Breast epithelium (tissue), 4 donors: Measurements from ENCODE around the gene GRK5. TPM values are rescaled to one million over a fixed set of nuclear protein-coding genes. Genes with fewer than 3 reads are reported as not detected.

Source experiments
- DNase-seq, 2 donors: peaks; one replicate each; pipeline ENCODE4 v3.0.0-alpha.2; 2019; ENCODE audit warnings: low spot score in 2 of 2
- H3K27ac ChIP-seq, 2 donors: fragments of 200-600 bp; sonication (generic) in 1 of 2; one replicate each; pipeline ENCODE4 v1.5.1; 2016 to 2019; ENCODE audit warnings: mild to moderate bottlenecking in 1 of 2
- H3K27me3 ChIP-seq, 2 donors: fragments of 200-600 bp; sonication (generic) in 1 of 2; one replicate each; pipeline versions ENCODE4 v1.5.1 to v1.6.0; 2017 to 2019; ENCODE audit warnings: control low read depth in 1 of 2, mild to moderate bottlenecking in 1 of 2
- H3K36me3 ChIP-seq: fragments of 200-600 bp; one replicate; pipeline ENCODE4 v1.5.1; 2019
- H3K4me1 ChIP-seq, 2 donors: fragments of 200-600 bp; sonication (generic); one replicate each; pipeline ENCODE4 v1.5.1; 2016 to 2019; ENCODE audit warnings: control low read depth in 1 of 2
- H3K4me3 ChIP-seq, 3 donors: fragments of 200-600 bp; sonication (generic); 1 replicate in 2 of 3; 2 replicates in 1 of 3; pipeline ENCODE4 v1.5.1; 2016 to 2019; ENCODE audit warnings: mild to moderate bottlenecking in 3 of 3, moderate library complexity in 2 of 3
- H3K9me3 ChIP-seq, 2 donors: fragments of 200-600 bp; sonication (generic) in 1 of 2; one replicate each; pipeline ENCODE4 v1.5.1; 2016 to 2019; ENCODE audit warnings: control low read depth in 1 of 2
- POLR2A ChIP-seq: fragments of 450-650 bp; IDR thresholded peaks from one replicate; pipeline ENCODE4 v1.6.1; 2016; ENCODE audit warnings: antibody characterized with exemption, mild to moderate bottlenecking, moderate library complexity
- POLR2AphosphoS5 ChIP-seq, 3 donors: sonication (generic); formaldehyde crosslinking; IDR thresholded peaks; one replicate each; pipeline ENCODE4 v1.6.1; 2017; ENCODE audit warnings: antibody characterized with exemption in 3 of 3
- intact Hi-C: fragments of 100-400 bp; cut with DNase I; formaldehyde crosslinking; loops from one replicate; pipeline ENCODE4 v1.15.1; 2023; ENCODE audit warnings: low total_unique reads
- total RNA-seq, 3 donors: library from RNA; depleted of rRNA; stranded (reverse); fragments of >200 nt; gene quantifications; one replicate each; pipeline ENCODE4 v1.1.0, GENCODE V29; 2016
- TF ChIP-seq, protein P1 (sequence below), 3 donors: fragments of 450-650 bp; IDR thresholded peaks; one replicate each; pipeline ENCODE4 v1.5.1; 2016 to 2017; ENCODE audit warnings: antibody characterized with exemption in 3 of 3, mild to moderate bottlenecking in 3 of 3, moderate library complexity in 3 of 3

Gene GRK5
- total RNA-seq, 3 donors from 2014 or later = 14.9 to 20.6 (median 15.2) TPM

DNA sequence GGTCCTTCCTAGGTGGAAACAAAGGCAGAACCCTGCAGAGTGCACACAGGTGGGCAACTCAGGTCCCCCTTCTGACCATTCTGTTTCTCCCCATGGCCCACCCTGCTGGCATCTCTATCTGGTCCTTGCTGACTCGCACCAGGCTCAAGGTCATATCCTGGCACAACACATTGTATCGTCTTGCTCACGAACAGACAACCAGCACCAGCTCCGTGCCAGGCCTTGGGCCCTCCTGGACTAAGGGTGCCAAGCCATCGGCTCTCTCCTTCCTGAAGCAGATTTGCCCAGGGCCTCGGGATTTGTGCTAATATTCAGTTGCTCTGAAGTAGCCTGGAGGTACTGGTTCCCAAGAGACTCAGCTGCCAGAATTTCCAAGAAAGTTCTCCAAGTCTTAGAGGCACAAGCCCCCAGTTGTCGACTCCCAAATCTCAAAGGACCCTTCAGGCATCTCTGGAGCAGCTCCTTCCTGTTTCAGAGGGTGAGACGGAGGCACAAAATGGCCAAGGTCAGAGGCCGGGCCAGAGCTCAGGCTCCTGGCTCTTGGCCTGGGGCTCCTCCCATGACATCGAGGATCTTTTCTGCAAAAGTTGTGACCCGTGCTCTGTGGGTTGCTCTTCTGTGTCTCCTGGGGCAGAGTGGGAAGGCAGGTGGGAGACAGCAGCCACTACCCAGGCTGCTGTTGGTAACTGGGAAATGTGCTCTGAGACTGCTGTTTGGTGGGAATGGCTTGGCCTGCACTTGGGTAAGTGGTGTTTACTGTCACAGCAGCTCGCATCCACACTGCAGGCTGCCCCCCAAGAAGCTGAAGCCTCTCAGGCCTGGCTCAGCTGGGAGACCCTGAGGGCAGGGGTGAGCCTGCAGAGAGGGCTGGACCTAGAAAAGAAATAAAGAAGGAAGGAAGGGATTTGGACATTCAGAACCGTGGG, 213.8 kb downstream of the GRK5 start:
- Histone ChIP-seq H3K36me3 (no peaks in the 10 kb centered on the region), H3K27me3 (no peaks in the 10 kb centered on the region), H3K9me3 (no peaks in the 10 kb centered on the region), H3K4me1 (no peaks in the 10 kb centered on the region), H3K27ac (no peak overlapping the region), H3K4me3 (no peak overlapping the region)
- no peak for DNase-seq
- intact Hi-C loops = no loop called here
- TF ChIP-seq, protein P1, sequence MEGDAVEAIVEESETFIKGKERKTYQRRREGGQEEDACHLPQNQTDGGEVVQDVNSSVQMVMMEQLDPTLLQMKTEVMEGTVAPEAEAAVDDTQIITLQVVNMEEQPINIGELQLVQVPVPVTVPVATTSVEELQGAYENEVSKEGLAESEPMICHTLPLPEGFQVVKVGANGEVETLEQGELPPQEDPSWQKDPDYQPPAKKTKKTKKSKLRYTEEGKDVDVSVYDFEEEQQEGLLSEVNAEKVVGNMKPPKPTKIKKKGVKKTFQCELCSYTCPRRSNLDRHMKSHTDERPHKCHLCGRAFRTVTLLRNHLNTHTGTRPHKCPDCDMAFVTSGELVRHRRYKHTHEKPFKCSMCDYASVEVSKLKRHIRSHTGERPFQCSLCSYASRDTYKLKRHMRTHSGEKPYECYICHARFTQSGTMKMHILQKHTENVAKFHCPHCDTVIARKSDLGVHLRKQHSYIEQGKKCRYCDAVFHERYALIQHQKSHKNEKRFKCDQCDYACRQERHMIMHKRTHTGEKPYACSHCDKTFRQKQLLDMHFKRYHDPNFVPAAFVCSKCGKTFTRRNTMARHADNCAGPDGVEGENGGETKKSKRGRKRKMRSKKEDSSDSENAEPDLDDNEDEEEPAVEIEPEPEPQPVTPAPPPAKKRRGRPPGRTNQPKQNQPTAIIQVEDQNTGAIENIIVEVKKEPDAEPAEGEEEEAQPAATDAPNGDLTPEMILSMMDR (IDR thresholded peaks at IDR 0.05) = no peak
- TF ChIP-seq POLR2A (no peak), POLR2AphosphoS5 (IDR thresholded peaks at IDR 0.05) (no peak)

DNA sequence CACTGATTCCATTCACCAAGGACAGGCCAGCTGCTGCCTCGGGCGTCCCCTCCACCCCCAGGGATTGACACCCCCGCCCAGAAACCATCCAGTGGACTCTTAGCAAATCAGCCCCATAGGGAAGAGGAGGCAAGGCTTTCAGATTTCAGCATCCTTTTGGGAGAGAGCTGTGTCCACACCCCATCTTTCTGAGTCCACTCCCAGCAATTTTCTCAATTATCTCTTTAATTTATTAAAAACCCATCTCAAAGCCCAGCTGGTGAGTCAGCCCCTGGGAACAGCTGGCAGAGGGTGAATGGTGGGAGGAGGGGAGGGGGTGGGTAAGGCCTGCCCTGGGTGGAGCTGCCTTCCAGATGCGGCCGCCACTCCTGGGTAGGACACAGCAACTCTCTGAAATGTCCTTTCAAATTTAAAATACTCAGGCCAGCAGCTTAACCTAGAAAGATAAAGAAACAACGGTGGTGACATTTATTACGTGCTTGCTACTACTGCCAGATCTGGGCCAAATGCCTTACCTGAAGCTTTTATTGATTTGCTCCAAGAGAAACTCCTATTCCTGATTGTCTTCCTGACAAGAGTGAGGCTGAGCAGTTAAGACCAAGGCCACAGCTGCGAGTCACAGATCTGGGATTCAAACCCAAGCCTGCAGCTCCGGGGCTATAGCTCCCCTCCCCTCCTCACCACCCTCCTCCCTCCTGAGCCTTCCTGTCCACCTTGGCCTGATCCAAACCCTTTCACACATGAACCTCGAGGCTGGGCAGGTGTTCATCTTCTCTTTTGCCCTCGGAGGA, 214.7 kb downstream of the GRK5 start:
- H3K27ac ChIP-seq = no peak overlapping the region
- intact Hi-C loops = no loop called here
- H3K4me1 ChIP-seq = no peaks in the 10 kb centered on the region
- no peaks in the 10 kb centered on the region for H3K36me3 ChIP-seq
- TF ChIP-seq POLR2AphosphoS5 (IDR thresholded peaks at IDR 0.05) = no peak
- TF ChIP-seq, protein P1 (IDR thresholded peaks at IDR 0.05) = no peak
- TF ChIP-seq POLR2A = no peak
- no peaks in the 10 kb centered on the region for H3K9me3 ChIP-seq
- no peaks in the 10 kb centered on the region for H3K27me3 ChIP-seq
- no peak overlapping the region for H3K4me3 ChIP-seq
- no peak for DNase-seq

DNA sequence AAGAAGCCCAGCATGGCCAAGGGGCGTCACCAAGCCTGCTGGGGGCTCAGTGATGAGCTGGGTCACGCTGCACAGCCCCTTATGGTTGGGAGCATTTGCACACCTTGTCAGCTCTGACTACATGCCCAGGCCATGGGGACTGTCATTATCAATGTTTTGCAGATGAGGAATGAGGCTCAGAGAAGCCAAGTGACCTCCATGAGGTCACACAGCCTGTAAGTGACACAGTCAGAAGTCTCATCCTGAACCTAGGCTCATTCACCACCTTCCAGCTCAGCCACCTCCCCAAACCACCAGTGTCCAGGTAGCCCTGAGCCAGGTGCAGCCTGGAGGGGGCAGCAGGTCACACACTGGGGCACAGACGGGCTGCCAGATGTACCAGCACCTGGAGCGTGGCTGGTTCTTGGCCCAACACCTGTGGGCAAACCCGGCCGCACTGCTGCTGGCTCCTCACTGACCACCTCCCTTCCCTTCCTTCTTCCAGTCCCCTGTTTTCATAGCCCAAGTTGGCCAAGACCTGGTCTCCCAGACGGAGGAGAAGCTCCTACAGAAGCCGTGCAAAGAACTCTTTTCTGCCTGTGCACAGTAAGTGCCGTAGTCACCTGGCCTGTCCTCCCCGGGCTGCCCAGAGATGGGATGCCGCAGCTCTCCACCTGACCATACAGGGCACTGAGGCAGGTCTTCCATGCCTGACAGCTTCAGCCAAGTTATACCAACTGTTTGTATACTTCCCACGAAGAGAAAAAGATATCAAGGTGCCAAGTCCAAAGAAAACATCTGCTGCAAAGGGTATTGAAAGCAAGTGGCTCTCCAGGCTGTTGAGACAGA, 215.5 kb downstream of the GRK5 start:
- no peaks in the 10 kb centered on the region for H3K4me1 ChIP-seq
- H3K27ac ChIP-seq = no peak overlapping the region
- intact Hi-C loops = no loop called here
- TF ChIP-seq POLR2A (no peak), POLR2AphosphoS5 (IDR thresholded peaks at IDR 0.05) (no peak)
- TF ChIP-seq, protein P1 (IDR thresholded peaks at IDR 0.05) = no peak
- H3K9me3 ChIP-seq = no peaks in the 10 kb centered on the region
- no peak overlapping the region for H3K4me3 ChIP-seq
- H3K36me3 ChIP-seq = no peaks in the 10 kb centered on the region
- DNase-seq = no peak
- H3K27me3 ChIP-seq = no peaks in the 10 kb centered on the region

DNA sequence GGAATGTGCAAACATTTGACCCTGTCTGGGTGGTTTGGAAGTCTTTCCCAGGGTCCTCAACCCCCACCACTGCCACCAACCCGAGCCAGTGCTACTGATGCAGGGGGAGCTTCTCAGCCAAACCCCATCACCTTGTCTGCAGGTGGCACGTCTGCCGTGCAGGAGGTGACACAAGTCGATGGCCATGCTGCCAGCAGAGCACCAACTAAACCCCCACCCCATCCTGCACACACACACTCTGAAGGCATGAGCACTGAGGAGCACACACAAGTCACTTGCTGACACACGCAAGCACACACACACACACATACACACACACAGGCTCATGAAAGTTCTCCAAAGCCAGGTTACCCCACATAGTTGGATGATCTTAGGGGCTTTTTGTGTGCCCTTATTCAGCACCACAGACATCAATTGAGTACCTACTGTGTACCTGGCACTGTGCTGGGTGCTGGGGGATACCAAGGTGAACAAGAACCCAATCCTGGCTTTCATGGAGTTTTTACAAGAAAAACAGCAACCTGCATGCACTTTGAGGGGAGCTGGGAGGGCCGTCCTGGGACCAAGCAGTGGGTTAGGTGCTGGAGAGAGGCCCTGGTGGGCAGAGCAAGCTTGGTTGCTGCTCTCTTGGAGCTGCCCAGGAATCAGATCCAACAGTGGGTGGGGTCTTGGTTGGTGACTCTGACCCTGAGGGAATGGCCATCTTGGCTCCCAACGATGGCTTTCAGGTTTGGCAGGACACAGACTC, 216.3 kb downstream of the GRK5 start:
- TF ChIP-seq POLR2AphosphoS5 (IDR thresholded peaks at IDR 0.05) (no peak), POLR2A (no peak)
- TF ChIP-seq, protein P1 (IDR thresholded peaks at IDR 0.05) = no peak
- Histone ChIP-seq H3K27ac (no peak overlapping the region), H3K4me3 (no peak overlapping the region), H3K36me3 (no peaks in the 10 kb centered on the region), H3K4me1 (no peaks in the 10 kb centered on the region), H3K9me3 (no peaks in the 10 kb centered on the region), H3K27me3 (no peaks in the 10 kb centered on the region)
- intact Hi-C loops = no loop called here
- no peak for DNase-seq
